HG03432 (cell line): Measurements from ENCODE around the gene TDP1.

ENCODE experiments used
- ATAC-seq: cut with Tn5 transposase; IDR thresholded peaks from one replicate; pipeline ENCODE4 v1.9.1; 2021; ENCODE audit warnings: mild to moderate bottlenecking, moderate library complexity; ENCODE audit not compliant: unreplicated experiment

TDP1 gene

DNA sequence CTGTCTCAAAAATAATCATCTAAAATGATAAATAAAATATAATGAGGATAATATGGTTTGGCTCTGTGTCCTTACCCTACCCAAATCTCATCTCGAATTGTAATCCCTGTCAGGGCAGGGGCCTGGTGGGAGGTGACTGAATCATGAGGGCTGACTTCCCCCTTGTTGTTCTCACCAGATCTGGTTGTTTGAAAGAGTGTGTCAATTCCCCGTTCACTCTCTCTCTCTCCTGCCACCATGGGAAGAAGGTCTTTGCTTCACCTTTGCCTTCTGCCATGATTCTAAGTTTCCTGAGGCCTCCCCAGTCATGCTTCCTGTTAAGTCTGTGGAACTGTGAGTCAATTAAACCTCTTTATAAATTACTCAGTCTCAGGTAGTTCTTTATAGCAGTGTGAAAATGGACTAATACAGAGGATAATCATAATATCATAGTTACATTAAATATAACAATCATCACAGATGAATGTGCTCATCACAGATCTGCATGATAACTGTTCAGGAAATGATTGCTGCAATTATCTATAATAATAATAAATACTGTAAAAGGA is 13.8 kb upstream of the TDP1 start:
- no peak for ATAC-seq

DNA sequence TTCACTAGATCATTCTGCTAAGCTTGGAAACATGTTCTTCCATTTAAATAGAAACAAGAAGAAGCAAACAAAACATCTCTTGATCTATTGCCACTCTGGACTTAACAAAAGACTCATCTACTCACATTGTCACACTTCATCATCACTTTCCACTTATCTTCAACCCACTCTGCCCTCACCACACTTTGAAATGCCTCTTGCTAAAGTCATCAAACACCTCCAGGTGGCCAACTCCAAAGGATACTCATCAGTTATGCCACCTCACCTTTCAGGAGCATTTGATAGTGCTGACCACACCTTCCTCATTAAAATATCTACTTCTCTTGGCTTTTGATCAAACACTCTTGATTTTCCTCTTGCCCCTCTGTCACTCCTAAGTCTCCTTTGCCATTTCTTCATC is 8.4 kb upstream of the TDP1 start:
- ATAC-seq, result no peak

DNA sequence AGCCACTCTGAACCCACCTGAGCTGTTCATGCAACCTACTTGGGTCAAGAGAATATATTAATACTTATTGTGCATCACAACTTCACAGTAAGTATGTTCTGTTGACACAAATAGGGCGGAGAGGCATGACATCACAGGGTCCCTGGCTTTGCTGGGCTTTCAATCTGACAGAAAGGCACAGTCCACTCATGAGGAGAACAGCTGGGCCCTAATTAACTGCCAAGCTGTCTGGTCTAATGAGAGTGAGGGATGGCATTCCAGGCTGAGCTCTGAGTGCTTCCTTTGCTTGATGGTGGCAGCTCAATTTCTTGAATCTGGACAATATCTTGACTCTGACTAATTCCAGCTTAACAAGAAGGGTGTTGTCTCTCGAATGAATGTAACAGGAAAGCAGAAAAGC is 3.2 kb upstream of the TDP1 start:
- no peak for ATAC-seq

DNA sequence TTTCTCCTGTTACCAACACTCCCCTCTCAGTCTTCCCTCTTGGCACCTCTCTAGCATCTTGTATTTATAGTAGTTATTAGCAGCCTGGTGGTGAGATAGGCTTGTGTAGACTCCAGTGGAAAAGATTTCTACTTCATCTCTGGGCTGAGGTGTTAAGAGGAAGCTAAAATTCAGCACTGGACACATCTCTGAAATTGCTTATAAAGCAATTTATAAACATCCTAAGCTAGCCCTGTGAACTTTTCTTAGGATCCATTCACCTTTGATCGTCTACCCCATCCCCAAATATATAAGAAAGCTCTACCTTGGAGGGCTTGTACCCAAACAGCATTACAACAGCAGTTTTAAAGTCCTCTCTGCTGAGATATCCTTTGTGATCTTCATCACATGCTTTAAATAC is 2.1 kb upstream of the TDP1 start:
- ATAC-seq, result no peak

DNA sequence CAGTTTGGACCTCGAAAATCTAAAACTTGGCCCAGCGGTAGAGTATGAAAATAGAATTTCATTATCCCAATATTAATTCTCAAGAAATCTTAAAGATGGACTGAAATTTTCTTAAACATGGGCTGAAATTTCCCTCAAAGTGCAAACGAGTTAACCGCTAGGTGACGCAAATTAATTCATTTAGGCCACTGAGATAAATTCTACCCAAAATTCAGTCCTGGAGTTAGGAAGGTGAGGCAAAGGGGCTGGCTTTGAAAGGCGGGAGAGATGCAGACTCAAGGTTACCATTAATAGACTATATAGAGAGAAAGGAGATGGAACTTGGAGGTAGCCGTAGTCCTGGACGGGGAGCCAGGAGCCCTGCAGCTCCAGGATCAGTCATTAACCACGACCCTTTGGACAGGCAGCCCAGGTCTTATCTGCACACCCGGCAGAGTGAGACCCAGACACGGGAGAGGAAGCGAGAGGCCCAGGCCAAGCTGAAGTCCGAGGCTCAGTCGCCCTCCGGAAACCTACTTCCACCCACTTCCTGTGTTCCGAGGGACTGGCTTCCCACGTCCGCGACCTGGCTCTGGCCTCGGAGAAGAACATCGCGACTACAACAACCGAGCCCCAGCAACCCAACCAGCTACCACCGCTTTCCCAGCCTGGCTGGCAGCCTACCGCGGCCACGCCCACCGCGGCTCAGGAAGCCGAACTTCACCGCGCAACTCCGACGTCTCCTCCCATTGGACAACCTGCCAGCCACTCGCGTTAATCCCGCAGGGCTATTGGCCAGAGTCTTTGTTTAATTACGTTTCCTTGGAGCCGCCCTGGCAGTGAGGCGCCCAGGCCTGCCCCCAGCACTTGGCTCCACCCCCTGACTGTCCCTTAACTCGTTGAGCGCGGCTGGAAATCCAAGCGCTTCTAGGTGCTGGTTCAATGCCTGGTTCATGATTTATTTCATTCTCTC is 1.4 kb upstream of the TDP1 start, which contains the start of gene EFCAB11:
TSS of gene EFCAB11 (minus strand) at position 661 of the 952 bp plus-strand sequence. CDS start at position 591, 70 bp downstream.
- peak; percentile 84 for ATAC-seq

DNA sequence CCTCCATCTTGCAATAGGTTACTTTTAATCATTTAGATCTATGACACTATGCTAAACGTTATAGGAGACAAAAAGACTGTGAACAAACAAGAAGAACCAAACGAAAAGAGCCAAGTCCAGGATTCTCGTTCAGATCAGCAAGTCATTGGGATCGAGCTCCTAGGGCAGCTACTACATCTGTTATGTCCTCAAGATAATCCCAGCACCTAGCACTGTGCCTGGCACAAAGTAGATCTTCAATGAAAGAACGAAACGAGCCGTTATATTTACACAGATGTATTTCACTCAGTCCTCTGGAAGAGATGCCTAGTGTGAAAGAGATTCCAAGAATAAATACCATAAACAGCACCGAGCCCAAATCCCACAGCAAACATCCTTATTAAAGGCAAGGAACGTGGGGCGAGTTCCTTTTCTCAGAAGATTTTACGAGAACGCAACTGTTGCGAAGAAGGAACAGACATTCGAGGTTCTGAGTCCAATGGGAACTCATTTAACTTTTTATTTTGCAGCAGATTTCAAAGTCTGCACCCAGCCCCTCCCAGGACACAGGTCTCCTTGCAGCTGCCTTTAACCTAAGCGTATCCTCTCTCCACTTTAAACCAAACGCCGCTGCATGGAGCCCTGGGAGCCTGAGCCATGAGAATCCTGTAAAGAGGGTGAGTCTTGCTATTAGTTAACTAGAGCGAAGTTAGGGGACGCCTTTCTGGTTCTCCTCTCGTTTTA is 544 bp upstream of the TDP1 start:
- peak; percentile 14 for ATAC-seq

DNA sequence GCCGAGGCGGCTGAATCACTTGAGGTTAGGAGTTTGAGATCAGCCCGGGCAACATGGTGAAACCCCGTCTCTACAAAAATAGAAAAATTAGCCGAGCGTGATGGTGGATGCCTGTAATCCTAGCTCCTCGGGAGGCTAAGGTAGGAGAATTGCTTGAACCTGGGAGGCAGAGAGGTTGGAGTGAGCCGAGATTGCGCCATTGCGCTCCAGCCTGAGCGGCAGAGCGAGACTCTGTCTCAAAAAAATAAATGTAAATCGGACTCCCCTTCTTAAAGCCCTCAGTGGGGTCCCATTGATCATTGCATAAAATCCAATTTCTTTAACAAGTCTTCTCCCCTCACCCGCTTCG is 908 bp downstream of the TDP1 start:
- ATAC-seq, result no peak

DNA sequence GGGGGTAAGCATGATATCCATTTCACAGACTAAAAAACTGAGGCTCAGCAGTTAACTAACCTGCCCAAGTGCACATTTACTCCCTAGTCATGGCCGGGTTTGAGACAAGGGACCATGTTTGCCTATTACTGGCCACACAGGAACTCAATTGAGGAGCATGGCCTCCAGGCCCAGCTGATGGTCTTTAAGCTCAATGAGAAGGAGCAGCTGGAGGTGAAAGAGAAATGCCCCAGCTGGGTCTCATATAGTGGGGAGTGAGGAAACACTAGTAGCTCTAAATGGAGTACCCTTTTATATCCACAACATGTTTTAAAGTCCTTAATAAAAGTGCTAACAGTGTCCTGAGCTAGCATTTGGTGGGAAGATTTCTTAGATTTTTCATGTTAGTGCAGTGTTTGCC is 1.6 kb downstream of the TDP1 start:
- no peak for ATAC-seq

DNA sequence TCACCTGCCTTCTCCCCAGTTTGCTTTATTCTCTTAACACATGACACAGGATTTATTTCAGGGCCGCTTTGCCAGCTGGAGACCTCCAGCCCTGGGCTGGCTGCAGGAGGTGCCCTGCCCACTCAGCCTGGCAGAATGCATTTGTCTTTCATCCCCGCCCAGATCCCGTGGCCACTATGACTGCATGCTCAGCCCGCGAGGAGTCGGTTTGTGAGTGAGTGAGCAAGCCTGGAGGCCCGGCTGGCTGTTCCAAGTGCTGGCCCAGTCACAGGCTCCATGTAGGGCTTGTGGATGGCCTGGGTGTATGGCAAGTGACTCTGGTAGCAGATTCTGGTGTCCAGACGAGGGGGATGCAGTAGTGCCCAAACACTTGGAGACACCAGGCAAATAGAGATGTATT is 2.1 kb downstream of the TDP1 start:
- no peak for ATAC-seq

DNA sequence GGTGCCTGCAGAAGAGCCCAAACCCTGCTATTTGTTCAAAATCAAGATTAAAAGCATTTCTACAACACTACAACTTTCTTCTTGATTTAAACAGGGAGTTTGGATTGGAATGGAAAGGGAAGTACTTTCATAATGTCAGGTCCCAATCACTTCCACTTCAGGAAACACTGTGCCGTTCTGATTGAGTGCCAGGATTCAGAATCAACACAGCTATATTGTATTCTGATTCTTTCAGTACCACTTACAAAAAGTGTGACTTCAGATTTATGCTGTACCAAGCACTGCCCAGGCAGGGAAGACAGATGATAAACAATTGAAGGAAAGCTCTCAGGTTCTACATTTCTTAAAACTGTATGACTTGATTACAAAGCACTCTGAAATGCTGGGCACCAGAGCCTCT is 3.2 kb downstream of the TDP1 start:
- ATAC-seq, result no peak

DNA sequence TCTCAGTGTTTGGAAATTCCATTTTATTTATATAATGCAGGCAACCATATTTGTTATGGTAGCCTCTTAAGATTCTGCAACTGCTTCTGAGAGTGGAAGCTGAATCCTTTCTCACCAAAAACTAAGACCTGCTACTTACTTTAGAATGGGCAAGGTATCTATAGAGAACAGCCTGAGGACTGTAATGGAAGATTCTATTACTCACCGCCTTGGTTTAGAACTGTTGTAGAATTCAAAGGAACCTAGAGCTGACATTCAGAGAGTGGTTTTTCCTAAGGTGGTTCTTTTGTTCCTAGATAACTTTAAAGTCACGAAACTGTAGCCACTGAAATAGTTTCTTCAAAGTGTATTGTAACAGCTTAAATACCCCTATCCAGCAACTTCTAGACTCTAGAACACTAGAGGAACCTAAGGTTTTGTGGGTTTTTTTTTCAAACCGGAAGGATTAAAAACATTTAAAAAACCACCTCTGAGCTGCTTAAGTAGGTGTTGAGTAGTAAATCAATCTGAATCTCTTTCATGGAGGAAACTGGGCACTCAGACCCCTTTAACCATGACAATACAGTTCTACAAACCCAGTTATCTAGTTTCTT is 4.2 kb downstream of the TDP1 start:
- ATAC-seq, result no peak

DNA sequence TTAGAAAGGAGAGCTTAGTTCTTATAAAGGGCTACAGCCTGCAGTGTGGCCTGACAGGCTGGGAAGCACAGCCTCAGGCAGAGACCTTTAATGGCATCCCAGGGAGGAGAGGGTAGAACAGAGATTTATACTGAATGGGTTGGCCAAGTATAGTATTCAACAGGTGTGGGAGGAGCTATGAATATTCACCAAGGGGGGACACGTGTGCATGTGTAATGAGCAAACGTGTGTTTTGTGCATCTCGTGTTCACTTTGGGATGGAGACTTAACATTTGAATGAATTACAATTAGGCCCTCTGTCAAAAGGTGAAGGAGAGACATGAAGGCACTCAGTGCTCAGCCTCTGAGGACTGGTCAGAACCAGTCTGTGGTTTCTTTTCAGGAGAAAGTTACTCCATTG is 5.2 kb downstream of the TDP1 start:
- no peak for ATAC-seq

DNA sequence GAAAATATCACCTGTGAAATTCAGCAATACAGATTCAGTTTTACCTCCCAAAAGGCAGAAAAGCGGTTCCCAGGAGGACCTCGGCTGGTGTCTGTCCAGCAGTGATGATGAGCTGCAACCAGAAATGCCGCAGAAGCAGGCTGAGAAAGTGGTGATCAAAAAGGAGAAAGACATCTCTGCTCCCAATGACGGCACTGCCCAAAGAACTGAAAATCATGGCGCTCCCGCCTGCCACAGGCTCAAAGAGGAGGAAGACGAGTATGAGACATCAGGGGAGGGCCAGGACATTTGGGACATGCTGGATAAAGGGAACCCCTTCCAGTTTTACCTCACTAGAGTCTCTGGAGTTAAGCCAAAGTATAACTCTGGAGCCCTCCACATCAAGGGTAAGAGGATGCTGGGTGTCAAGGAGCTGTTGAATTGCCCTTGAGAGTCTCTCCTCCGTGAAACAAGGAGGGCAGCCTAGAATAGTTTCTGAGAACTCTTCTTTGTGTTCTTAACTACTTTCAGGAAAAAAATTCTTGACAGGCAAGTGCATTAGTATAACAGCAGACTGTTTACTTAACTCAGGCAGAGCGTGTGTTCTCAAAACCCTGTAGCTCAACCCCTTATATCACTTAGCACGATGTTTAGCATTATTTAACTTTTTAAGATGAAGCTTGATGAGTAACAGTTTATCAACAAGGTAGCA is 7.7 kb downstream of the TDP1 start:
- ATAC-seq, result no peak

DNA sequence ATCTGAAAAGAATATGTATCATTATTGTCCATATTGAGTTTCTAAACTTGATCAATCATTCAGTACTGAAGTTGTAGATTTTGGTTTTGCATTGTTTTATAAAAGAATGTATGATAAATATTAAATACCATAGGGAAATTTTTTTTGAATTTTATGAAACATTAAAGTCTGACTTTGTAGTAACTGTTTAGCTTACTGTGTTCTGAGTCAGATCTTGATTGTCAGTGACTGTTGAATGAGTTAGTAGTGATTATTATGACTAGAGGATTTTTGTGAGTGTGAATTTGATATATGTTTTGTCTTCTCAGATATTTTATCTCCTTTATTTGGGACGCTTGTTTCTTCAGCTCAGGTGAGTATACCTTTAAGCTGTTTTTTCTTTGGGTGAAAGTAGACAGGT is 10.1 kb downstream of the TDP1 start:
- no peak for ATAC-seq

DNA sequence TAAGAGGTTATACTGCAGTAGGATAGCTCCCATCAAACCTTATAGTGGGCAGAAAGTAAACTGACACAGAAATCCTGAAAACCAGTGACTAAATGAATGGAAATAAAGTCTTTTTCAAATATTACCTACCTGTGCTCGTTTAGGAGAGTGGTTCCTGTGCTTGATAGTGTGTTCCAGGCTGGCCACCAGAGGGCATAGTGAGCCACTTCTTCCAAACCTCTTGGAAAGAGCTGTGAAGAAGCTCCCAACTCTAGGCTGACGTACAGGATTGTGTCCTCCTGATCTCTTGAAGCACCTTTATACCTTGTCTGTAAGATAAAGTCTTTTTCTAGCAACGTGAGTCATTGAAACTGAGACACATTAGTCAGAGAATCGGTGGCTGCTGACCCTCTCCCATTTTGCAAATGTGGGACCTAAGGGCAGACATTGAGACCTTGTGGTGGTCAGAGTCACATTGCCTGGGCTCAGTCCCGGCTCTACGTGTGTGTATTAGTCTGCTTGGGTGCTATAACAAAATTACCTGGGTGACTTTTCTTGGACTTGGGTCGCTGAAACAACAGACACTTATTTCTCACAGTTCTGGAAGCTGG is 17.6 kb downstream of the TDP1 start:
- peak; percentile 70 for ATAC-seq

DNA sequence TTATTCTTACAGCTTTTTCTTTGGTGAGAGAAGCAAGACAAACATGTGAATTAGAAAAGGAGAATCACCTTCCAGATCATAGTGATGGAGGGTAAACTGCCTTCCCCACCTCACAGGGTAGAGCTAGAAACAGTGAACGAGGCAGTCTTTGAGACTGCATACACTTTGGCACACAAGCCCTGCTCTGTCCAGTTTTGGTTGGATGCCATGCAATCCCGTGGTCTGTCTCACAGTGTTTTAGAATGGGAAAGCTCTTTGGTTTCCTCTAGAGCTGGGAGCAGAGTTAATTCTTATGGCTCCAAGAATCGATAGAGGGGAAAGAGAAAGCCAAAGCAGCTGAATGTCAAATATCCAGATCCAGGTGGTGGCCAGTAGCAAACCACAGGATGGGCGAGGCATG is 21.9 kb downstream of the TDP1 start:
- no peak for ATAC-seq

DNA sequence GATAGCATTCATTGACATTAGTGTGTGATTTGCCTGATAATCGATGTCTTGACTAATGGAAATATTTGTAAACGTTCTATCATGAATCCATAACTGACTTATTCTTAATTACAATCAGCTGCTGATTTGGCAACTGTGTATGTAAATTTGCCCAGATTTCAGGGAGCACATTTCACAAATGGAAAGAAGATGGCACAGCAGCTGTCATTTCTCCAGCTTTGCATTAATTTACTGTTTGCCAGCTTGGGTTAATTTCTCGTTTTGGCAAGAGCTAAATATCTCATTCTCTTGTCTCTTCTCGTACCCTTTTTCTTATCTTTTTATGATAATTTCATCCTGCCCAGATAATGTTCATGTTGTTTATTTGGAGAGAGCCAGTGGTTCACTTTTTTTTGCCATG is 22.9 kb downstream of the TDP1 start:
- no peak for ATAC-seq

DNA sequence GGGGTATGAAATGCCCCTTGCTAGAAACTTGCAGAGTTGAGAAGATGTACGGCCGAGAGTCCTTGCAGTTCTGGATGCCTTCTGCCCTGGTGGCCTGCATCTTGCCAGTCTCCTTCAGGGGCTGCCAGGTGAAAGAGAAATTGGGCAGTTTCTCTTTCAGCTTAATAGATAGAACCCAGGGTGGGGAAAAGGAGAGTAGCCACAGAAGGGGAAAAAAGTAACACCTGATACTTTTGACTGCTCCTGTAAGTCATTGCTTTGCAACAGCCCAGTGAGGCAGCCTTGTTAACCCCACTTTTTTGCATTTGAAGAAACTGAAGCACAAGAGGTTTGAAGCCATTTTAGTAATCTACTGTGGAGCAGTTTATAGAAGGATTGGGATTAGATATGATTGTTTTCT is 27.6 kb downstream of the TDP1 start:
- ATAC-seq, result no peak

DNA sequence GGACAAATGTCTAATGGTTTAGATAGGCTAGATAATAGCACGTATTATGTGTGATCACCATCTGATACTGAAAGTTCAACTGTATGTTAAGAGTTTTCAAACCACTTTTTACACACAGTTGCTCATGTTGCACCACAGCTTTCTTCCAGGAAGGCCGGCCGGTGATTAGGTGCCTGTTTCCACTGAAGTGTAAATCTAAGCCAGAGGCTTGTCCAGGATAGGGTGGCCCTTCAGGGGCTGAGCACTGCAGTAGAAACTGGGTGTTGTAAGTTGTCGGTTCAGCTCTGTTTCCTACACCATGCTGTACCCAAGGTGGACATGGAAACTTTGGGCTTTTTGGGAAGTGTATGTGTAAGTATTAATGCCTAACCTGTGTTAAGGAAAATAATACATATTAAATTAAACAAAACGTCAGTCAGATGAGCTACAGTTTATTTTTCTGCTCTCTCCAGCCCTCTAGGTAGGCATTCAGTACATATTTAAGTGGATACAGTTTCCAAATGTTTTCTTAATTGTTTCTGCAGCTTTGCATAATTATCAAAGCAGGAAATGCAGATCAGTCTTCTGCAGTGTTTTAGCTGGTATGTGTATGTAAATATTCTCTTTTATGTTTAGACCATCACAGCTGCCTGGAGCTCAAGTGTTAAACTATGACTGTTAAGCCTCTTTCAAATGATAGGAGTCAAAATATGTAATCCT is 30.9 kb downstream of the TDP1 start:
- ATAC-seq, result no peak

DNA sequence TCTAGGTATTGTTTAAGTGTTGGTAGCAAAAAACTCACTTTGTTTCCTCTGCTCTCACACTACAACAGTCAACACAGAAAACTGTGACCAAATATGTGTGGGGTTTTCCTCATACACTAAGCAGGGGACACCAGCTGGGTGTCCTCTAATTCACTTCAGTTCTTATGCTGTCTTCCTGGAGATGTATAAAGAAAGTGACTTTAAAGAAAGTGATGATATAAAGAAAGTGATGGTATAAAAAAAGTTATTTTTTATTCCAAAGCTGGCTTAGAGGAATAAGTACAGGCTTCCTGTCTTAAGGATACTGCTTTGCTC is 31.4 kb downstream of the TDP1 start:
- no peak for ATAC-seq
